ENCODE measurements around the gene FHOD1.

The FHOD1 gene

DNA sequence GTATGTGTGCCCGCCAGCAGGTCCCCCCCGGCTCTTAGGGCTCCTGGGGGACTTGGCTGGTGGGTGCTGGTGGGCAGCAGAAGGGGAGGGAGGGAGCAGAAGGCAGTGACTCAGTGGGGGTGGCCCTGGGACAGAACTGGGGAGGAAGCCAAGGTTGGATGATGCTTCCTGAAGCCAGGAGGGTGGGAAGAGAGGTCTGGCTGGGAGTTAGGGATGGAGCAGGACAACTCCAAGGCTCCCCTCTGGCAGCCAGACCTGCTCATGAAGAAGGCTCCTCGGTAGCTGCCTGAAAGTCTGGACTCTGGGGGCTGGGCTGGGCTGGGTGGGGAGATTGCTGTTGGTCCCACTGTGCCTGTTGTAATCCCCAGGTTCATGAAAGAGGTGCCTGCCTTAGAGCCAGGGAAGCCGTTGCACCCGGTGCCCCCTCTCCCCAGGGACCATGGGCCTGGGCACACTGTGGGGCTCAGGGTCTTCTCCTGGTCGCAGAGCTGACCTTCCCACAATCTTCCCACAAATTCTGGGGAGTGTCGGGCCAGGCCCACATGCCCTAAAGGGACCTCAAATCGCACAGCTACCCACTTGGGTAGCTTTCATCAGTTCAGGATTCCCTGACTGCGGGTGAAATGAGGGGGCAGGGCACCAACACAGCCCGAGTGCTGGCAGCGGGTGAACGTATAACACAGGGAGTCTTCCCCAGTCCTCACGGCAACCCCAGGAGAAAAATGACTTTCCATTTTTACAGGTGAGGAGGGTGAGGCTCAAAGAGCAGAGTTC is 30.9 kb upstream of the FHOD1 start:
- DNase-seq: no peak

DNA sequence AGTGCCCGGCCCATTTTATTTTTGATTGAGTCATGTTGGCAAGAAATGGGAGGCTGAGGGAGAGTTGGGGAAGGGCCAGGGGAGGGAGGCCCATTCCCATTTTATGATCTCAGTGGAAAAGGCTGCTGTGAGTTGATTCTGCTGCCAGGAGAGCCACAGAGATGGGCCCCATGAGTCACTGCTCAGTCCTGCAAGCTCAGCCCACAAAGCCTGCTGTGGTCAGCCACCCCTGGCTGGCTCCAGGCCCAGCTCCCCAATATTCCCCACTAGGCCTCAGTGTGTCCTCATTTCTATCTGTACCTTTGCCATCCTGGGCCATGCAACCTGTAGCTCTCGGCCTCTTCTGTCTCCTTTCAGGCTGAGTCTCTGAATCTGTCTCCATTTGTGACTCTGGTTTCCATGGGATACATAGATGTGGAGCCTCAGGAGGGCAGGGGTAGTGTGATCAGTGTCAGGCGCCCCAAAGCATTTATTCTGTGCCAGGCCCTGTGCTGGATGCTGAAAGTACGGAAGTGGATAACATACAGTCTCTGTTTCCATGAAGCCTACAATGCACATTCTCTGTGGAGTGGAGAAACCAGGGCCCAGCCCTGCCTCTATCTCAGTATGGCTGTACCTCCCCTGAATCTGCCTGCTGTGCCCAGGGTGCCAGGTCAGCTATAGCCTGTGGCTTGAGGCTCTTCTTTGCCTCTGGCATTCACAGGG is 30.2 kb upstream of the FHOD1 start:
- DNase-seq: peak in 4 of 51 donors; percentile 8 to 45 (median 12)

DNA sequence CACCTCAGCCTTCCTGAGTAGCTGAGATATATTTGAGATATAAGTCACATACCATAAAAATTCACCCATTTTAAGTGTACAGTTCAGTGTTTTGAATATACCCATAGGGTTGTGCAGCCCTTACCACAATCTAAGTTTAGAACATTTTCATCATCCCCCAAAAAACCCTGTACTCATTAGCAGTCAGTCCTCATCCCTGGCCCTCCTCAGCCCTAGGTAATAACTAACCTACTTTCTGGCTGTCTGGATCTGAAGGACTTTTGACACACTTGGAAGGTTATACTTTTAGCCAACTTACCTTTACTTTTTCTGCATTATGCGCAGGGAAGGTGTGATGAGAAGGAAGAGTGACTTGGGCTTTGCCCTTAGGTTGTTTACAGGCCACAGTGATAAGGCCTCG is 28.0 kb upstream of the FHOD1 start:
- DNase-seq: no peak

DNA sequence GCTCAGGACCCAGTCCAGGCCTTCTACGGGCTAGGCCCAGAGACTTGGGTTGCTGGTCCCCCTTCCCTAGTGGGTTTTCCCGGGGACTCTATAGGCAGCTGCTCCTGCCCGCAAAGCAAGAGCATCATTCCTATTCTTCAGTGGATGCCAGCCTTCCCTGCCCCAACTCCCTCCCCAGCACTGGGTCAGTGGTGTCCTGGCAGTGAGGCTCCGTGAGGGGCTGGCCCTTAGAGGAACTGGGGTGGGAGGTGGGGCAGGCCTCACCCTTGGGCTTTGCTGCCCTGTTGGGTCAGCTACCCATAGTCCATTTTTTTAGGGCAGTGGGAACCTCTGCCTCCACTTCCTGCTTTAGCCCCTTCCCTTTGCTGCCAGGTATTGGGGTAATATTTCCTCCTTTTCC is 24.2 kb upstream of the FHOD1 start:
- DNase-seq: no peak

DNA sequence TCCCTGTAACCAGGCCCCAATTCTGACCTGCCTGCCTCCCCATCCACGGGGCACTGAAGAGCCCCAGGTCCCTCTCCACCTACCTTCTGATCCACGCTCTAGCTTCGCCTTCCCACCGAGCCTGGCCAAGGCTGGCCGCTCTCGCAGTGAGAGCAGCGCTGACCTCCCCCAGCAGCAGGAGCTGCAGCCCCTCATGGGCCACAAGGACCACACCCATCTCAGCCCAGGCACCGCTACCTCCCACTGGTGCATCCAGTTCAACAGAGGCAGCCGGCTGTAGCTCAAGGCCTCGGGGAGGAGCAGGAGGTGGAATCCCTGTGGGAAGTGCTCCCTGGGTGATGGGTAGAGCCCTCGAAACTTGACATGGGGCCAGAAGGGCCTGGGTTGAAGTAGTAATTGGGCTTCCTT is 23.7 kb upstream of the FHOD1 start:
- DNase-seq: no peak

DNA sequence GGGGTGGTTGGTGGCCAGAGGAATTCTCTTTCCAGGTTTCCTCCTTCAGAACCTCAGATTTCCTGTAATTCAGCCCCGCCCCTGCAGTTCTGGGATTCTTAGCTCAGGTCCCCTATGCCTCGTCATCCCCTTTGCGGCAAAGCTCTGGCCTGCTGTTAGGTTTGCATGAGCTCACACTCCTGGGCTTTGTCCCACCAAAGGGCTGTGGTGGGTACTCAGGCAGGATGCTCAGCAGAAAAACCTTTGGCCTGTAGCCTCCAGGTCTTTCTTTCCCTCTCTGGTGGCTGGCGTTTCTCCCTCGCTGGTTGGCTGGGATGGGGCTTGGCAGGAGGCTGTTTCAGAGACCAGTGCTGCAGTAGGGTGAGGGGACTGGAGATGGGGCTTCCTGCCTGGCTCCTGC is 22.5 kb upstream of the FHOD1 start:
- no peak for DNase-seq

DNA sequence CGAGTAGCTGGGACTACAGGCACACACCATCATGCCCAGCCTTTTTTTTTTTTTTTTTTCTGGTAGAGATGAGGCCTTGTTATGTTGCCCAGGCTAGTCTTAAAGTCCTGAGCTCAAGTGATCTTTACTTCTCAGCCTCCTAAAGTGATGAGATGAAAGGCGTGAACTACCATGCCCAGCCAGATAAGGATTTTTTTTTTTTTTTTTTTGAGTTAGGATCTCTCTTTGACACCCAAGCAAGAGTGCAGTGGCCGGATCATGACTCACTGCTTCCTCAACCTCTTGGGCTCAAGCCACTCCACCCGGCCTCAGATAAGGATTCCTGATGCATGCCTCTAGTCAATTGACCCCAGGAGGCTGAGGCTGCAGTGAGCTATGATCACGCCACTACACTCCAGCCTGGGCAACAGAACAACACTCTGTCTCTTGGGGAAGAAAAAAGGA is 20.9 kb upstream of the FHOD1 start:
- no peak for DNase-seq

DNA sequence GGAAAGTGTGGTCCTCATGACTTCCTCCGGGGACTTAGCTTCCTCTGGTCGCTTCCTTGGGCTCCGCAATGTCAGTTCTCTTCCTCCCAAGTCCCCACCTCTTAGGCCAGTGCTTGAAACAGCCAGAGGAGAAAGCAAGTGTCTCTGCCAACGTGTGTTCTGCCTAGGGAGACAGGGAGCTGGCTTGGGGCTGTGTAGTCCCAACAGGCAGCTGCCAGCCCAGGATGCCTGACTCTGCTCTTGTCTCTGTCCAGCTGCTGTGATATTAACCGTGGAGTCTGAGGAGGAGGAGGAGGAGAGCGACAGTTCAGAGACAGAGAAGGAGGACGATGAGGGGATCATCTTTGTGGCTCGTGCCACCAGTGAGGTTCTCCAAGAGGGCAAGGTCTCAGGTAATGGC is 18.6 kb upstream of the FHOD1 start:
- DNase-seq: no peak

DNA sequence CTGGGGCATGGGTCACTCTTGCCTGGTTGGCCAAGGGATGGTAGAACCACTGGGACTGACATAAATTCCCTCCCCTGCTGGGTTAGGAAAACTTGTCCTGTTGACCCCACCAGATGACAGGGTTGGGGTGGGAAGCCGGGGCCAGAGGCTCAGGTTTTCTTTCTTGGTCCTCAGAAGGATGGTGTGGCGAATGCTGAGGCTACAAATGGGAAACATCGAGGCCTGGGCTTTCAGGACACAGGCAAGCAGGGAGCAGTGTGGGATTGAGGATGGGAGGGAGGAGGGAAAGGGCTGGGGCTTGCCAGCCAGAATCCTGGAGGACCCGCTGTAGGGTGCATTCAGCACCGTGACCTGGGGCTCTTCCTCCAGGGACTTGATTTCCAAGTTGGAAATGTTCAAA is 17.6 kb upstream of the FHOD1 start:
- no peak for DNase-seq

DNA sequence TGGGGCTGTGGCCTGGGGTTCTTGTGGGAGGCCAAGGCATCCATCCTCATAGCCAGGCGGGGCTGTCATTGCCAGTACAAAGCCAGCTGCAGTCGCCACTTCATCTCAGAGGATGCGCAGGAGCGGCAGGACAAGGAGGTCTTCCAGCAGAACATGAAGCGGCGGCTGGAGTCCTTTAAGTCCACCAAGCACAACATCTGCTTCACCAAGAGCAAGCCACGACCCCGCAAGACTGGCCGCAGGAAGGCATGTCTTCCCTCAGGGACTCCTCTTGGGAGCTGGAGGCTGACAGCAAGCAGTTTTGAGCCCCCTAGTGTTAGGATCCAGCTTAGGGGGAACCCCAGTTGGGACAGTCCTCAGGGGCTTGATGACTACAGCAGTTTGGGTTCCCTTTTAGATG is 17.0 kb upstream of the FHOD1 start:
- no peak for DNase-seq

DNA sequence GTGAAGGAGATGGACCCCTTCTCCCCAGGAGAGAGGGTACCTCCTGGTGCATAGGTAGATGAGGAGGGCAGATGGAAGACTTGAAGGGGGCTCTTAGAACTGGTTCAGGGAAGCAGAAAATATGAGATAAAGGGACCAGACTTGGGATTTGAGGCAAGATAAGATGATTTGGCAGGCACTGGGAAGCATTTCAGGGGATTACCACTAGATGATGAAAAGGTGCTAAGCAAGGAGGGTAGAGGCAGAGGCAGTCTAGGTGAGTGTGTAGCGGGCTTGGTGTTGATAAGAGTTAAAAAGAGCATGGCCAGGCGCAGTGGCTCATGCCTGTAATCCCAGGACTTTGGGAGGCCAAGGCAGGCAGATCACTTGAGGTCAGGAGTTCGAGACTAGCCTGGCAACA is 15.9 kb upstream of the FHOD1 start:
- DNase-seq: no peak

DNA sequence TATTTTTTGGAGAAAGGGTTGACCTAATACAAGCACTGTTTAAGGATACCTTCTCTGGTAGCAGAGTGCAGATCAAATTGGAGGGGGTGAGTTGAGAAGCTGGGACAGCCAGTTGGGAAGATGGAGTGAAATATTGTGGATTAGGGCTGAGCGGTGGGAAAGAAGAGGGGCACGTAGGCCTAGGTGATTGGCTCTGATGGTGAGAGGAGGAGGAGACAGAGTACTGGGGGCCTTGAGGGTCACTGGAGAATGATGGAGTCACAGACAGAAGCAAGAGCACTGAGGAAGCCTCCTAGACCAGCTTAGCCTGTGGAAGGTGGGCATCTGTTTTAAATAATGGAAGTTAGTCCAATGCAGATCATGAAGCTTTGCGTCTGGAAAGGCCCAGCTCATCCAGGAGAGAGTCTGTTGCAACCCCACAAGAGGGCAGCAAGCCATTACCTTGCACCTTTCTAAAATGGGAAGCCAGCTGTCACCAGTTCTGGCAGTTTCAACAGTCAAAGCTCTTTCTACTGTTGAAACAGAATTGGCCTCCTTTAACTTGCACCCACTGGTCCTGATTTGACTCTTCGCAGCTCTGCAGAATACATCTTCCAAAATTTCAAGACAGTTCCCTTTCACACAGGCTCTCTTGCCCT is 13.3 kb upstream of the FHOD1 start:
- DNase-seq: no peak

DNA sequence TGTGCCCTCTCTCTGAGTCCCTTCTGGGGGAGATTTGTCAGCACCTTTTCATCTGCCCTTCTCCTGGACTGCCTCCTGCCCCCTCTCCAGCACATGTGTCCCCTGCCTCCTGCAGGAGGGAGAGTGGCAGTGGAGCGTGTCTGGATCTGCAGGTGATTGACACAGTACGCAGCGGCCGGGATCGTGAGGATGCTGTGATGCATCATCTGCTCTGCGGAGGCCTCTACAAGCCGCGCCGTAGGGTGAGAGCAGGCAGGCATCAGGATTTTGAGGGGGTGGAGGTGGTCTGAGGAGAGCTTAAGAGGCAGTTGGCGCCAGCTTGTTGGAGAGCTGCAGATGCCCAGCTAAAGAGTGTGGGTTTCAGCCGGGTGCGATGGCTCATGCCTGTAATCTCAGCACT is 12.4 kb upstream of the FHOD1 start:
- DNase-seq: peak in 1 of 51 donors; percentile 46

DNA sequence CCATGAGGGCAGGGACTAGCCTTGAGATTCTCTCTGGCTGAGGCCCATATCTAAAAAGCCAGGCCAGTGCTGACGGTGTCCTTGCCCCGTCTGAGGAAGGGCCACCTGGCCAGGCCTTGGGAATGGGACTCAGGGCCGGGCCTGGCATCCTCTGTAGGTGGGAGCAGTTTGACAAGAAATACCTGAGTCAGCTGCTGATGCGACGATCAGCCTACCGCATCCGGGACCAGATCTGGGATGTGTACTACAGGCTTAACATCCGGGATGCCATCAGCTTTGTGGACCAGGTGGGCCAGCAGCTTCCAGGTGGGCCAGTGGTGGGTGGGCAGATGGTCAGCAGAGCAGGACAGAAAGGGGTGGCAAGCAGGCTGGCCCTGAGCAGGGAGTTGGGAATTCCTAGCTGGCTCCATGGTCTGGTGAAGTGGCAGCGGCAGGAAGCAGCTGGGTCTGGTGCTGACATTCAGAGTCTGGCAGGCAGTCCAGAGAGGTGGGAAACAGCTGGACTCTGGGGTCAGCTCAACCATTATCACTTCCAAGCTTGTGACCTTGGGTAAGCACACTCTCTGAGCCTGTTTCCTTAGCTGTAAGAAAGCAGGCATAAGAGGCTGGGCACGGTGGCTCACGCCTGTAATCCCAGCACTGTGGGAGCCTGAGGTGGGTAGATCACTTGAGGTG is 11.0 kb upstream of the FHOD1 start:
- no peak for DNase-seq

DNA sequence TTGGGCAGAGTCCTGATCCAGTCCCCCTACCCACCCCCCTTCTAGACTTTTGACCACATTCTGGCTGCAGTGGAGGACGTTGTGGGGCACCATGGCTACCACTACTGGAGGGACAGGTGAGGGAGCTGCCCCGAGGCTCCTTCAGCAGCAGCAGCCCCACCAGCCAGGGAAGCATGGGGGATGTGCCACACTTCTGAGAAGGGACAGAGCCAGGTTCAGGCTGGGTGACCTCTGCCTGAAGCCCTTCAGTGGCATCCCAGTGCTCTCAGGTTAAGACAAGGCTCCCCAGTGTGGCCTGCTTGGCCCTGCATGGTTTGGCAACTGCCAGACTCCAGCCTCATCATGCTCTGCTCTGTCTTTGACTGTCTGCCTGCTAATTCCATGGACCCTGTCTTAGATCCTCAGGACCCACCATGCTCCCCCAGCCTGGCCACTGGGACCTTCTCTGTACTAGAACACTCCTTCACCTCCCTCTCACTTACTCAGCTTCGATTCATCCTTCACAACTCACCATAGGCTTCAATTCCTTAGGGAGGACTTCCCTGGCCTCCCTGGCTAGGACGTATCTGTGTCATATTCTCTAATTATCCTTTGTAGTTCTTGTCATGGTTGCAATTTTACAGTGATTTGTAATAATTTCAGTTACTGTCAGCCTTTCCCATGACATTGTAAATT is 10.3 kb upstream of the FHOD1 start:
- no peak for DNase-seq

DNA sequence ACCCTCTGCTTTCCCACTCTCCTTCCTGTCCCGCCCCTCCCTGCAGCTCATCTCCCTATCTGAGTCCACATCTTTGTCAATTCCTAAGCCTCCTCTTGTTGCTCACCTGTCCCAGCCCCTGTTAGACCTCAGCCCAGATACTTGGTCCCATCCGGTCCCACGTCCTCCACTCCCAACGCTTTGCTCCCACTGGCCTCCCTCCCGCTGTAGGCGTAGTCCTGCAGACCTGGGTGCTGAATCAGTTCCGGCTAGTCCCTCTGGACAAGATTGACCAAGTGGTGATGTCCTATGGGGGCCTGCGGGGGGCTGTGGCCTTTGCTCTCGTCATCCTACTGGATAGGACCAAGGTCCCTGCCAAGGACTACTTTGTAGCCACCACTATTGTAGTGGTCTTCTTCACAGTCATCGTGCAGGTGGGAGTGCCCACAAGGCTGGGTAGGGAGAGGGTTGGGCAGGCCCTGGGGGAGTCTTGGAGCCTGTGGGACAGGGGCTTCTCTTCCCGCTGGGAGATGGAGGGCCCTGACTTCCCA is 9.5 kb upstream of the FHOD1 start:
- DNase-seq: no peak

DNA sequence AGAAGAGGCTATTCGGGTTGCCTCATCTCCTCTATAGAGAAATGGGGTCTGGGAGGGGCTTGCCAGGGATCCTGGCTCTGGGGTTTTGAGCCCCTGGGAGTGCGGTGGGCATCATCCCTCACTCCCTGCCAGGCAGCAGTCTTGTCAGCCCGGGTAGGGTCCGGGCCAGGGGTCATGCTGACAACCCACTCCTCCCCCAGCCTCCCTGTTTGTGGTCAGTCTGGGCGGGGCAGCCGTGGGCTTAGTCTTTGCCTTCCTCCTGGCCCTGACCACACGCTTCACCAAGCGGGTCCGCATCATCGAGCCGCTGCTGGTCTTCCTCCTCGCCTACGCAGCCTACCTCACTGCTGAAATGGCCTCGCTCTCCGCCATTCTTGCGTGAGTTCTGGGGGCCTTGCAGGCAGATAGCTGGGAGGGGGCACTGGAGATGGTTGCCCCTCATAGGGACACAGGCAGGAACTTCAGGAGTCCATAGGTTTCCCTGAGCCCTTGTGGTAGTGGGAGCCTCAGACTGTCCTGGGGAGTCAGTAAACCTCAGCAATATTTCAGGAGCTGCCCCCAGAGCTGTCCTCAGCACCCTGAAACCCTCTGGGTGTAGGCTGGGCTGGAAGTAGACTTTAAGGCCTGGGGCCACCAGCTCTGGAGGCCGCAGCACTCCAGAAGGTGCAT is 8.4 kb upstream of the FHOD1 start:
- no peak for DNase-seq

DNA sequence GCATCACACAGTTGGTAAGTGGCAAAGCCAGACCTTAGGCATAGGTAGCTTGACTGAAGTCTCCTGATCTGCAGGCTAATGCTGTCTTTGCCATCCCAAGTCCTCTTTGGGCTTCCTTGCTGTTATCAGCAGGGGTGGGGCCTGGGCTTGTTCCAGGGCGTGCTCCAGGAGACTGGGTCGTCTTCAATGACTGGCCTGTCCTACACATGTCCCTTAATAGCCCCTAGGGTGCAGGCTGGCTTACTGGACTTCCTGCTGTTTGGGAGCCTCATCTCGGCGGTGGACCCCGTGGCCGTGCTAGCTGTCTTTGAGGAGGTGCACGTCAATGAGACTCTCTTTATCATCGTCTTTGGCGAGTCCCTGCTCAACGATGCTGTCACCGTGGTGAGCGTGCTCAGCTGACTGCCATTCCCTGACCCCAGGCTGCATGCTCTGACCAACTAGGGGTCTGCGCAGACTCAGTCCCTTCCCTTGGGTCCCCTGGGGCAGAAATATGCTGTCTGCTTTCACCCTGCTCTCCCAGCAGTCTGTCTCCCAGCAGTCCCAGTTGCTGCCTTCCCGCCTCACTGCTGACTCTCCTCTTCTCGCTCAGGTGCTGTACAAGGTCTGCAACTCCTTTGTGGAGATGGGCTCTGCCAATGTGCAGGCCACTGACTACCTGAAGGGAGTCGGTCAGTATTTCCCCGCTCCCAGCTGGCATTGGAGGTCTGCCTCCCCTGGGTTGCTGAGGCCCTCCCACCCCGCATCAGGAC is 7.7 kb upstream of the FHOD1 start:
- DNase-seq: no peak

DNA sequence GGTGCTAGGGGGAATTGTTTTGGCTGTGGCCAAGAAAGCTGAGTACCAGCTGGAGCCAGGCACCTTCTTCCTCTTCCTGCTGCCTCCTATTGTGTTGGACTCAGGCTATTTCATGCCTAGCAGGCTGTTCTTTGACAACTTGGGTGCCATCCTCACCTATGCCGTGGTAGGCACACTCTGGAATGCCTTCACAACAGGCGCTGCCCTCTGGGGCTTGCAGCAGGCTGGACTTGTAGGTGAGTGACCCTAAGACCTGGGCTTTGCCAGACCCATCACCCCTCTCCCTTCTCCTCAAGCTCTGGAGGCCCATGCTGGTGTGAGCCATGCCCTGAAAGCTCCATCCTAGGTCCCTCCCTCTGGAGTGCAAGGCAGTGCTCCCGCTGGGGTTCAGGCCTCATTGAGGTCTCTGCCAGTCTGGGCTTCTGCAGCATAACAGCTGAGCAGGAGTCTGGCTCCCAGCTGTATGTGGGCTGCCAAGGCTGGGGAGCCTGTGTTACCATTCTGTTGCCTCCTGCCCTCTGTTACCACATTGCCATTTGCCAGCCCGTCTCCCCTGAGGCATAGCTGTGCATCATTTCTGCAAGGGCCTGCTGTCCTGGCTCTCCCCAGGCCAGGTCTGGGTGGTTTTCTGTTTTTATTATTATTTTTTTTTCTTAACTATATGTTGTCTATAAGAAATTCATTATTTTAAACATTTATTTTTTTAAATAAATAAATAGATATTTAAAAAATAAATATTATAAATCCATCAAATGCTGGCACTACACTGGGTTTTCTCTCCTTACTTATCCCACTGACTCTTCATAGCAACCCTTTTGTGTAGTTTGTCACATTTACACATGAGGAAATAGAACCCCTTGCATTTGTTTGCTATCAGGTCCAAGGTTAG is 5.6 kb upstream of the FHOD1 start:
- peak in 9 of 51 donors; percentile 9 to 53 (median 40) for DNase-seq
